ENCODE measurements around the gene TMEM38A. TPM values are rescaled to one million over a fixed set of nuclear protein-coding genes. Genes with fewer than 3 reads are reported as not detected.
A peak's percentile ranks its signal among the peaks of the same experiment; 100 is the strongest.

TMEM38A gene
- total RNA-seq, 1 donor from 2014 or later = 0.36 TPM

DNA sequence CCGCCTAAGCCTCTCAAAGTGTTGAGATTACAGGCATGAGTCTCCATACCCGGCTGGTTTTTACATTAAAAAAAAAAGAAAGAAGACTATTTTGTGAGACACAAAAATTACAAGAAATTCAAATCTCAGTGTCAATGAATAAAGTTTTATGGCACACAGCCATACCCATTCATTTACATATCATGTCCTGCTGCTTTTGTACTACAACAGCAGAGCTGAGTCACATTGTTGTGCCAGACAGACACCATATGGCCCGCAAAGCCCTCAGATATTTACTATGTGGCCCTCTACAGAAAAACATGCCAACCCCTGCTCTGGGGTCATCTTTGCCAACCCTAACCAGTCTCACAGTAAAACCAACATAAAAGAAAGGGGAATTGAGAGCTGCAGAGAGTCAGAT is 6.3 kb upstream of the TMEM38A start:
- Histone ChIP-seq H3K27me3 (no peaks in the 10 kb centered on the region), H3K36me3 (peaks cover 8% of the 10 kb centered on the region), H3K9ac (no peak overlapping the region), H3K9me3 (ENCODE audit: low read depth) (no peaks in the 10 kb centered on the region), H3K27ac (no peak overlapping the region), H3F3A (ENCODE audit: low read depth) (no peaks in the 10 kb centered on the region), H3K4me1 (peaks cover 5% of the 10 kb centered on the region), H3K79me2 (ENCODE audit: low read depth) (peaks cover 44% of the 10 kb centered on the region), H3K4me3 (no peak overlapping the region), H4K20me1 (ENCODE audit: low read depth) (peaks cover 55% of the 10 kb centered on the region), H3K4me2 (no peak overlapping the region), H2AFZ (replicated peaks) (no peak overlapping the region)
- Mint-ChIP-seq H3K4me3 (no peak overlapping the region), H3K27me3 (ENCODE audit: insufficient read depth, low read depth) (peaks cover 2% of the 10 kb centered on the region), H3K4me1 (peaks cover 7% of the 10 kb centered on the region), H3K27ac (no peak overlapping the region), H3K9me3 (no peaks in the 10 kb centered on the region), H3K36me3 (peaks cover 45% of the 10 kb centered on the region)
- DNase-seq (ENCODE audit: low spot score) = no peak
- TF ChIP-seq, protein P1, sequence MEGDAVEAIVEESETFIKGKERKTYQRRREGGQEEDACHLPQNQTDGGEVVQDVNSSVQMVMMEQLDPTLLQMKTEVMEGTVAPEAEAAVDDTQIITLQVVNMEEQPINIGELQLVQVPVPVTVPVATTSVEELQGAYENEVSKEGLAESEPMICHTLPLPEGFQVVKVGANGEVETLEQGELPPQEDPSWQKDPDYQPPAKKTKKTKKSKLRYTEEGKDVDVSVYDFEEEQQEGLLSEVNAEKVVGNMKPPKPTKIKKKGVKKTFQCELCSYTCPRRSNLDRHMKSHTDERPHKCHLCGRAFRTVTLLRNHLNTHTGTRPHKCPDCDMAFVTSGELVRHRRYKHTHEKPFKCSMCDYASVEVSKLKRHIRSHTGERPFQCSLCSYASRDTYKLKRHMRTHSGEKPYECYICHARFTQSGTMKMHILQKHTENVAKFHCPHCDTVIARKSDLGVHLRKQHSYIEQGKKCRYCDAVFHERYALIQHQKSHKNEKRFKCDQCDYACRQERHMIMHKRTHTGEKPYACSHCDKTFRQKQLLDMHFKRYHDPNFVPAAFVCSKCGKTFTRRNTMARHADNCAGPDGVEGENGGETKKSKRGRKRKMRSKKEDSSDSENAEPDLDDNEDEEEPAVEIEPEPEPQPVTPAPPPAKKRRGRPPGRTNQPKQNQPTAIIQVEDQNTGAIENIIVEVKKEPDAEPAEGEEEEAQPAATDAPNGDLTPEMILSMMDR (IDR thresholded peaks at IDR 0.05) = no peak
- no peak for TF ChIP-seq EZH2 (IDR thresholded peaks at IDR 0.05)
- TF ChIP-seq EZH2phosphoT487 (IDR thresholded peaks at IDR 0.05) = no peak

DNA sequence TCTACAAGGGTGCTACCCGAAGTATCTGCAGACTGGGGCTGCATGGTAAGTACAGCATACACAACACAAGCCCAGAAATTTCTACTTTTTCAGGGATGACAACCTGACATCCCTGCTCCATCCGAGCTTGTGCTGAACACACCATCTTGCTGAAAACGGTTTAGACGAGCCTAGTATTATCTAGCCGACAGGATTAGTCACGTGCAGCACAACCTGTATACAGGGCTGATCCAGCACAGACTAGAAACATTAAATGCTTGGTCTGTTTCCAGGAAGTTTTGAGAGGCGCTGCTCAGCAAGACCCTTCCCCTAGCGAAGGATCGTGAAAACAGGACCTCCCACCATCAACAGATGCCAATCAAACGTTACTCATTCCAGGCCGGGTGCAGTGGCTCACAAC is 5.2 kb upstream of the TMEM38A start:
- peaks cover 44% of the 10 kb centered on the region for H3K79me2 ChIP-seq (ENCODE audit: low read depth)
- no peaks in the 10 kb centered on the region for H3F3A ChIP-seq (ENCODE audit: low read depth)
- H3K4me2 ChIP-seq = no peak overlapping the region
- peaks cover 8% of the 10 kb centered on the region for H3K36me3 ChIP-seq
- Mint-ChIP-seq H3K4me3 (no peak overlapping the region), H3K36me3 (peaks cover 39% of the 10 kb centered on the region), H3K27me3 (ENCODE audit: insufficient read depth, low read depth) (peaks cover 3% of the 10 kb centered on the region), H3K4me1 (peaks cover 7% of the 10 kb centered on the region), H3K27ac (no peak overlapping the region), H3K9me3 (no peaks in the 10 kb centered on the region)
- no peak overlapping the region for H3K27ac ChIP-seq
- H3K9me3 ChIP-seq (ENCODE audit: low read depth) = no peaks in the 10 kb centered on the region
- DNase-seq (ENCODE audit: low spot score) = no peak
- TF ChIP-seq EZH2phosphoT487 (IDR thresholded peaks at IDR 0.05) = no peak
- TF ChIP-seq, protein P1 (IDR thresholded peaks at IDR 0.05) = no peak
- TF ChIP-seq EZH2 (IDR thresholded peaks at IDR 0.05) = no peak
- H2AFZ ChIP-seq (replicated peaks) = no peak overlapping the region
- peaks cover 5% of the 10 kb centered on the region for H3K27me3 ChIP-seq
- peaks cover 51% of the 10 kb centered on the region for H4K20me1 ChIP-seq (ENCODE audit: low read depth)
- no peak overlapping the region for H3K4me3 ChIP-seq
- peak overlapping the region; percentile 4 for H3K9ac ChIP-seq
- H3K4me1 ChIP-seq = peaks cover 5% of the 10 kb centered on the region

DNA sequence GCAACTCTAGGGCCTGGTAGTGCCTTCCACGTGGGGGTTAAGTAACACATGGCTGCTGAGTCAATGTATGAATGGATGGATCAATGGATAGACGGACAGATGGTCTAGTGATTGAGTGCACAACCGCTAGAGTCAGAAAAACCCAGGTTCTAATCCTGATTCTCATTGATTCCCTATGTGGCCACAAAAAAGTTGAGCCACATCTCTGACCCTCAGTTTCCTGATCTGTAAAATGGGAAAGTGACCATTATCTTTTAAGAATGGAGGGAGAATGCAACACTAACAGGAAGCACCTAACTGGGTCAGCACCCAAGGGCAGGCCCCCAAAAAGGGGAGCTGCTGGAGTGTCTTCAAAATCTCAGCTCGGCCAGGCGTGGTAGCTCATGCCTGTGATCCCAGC is 3.6 kb upstream of the TMEM38A start:
- Histone ChIP-seq H3K9ac (no peak overlapping the region), H3K27me3 (peaks cover 21% of the 10 kb centered on the region), H3K4me1 (peaks cover 5% of the 10 kb centered on the region), H4K20me1 (ENCODE audit: low read depth) (peaks cover 41% of the 10 kb centered on the region), H3K27ac (no peak overlapping the region), H3K9me3 (ENCODE audit: low read depth) (no peaks in the 10 kb centered on the region), H3K4me3 (no peak overlapping the region), H3K36me3 (peaks cover 7% of the 10 kb centered on the region), H3F3A (ENCODE audit: low read depth) (peaks cover 6% of the 10 kb centered on the region), H2AFZ (replicated peaks) (no peak overlapping the region), H3K4me2 (no peak overlapping the region), H3K79me2 (ENCODE audit: low read depth) (peaks cover 39% of the 10 kb centered on the region)
- H3K27me3 Mint-ChIP-seq (ENCODE audit: insufficient read depth, low read depth) = peaks cover 7% of the 10 kb centered on the region
- DNase-seq (ENCODE audit: low spot score) = no peak
- H3K4me3 Mint-ChIP-seq = peak overlapping the region; percentile 48
- H3K4me1 Mint-ChIP-seq = peaks cover 16% of the 10 kb centered on the region
- TF ChIP-seq, protein P1 (IDR thresholded peaks at IDR 0.05) = no peak
- TF ChIP-seq EZH2 (IDR thresholded peaks at IDR 0.05) (no peak), EZH2phosphoT487 (IDR thresholded peaks at IDR 0.05) (no peak)
- H3K27ac Mint-ChIP-seq = no peak overlapping the region
- peaks cover 27% of the 10 kb centered on the region for H3K36me3 Mint-ChIP-seq
- no peaks in the 10 kb centered on the region for H3K9me3 Mint-ChIP-seq
